Stimulated activated CD4-positive, alpha-beta T cell treated with anti-CD3 and anti-CD28 coated beads, Interleukin-12 subunit alpha, Interleukin-12 subunit beta, amount 100 ng/mL, for 24 hours (primary cell): ENCODE measurements around the gene NCOA3.

Experiments
- DNase-seq, 2 experiments: peaks; one replicate each; pipeline ENCODE4 v3.0.0-alpha.2; 2020; ENCODE audit warnings: low read depth in 2 of 2

The NCOA3 gene

GRCh38 chr20:47678536-47678935 is 176.8 kb downstream of the NCOA3 start:
- DNase-seq, result no peak

- no peak for DNase-seq
Measured at GRCh38 chr20:47679462-47679861, 177.8 kb downstream of the NCOA3 start.

- DNase-seq, result no peak
Measured at GRCh38 chr20:47680804-47681529, 179.3 kb downstream of the NCOA3 start.

GRCh38 chr20:47682028-47682783 is 180.5 kb downstream of the NCOA3 start:
- DNase-seq, result no peak

- DNase-seq, result no peak
Measured at GRCh38 chr20:47682916-47683315, 181.2 kb downstream of the NCOA3 start.

GRCh38 chr20:47684306-47685080 is 182.8 kb downstream of the NCOA3 start:
- DNase-seq, result no peak

- DNase-seq, result no peak
Measured at GRCh38 chr20:47686545-47686944, 184.9 kb downstream of the NCOA3 start.

GRCh38 chr20:47687095-47687987 is 185.7 kb downstream of the NCOA3 start:
- DNase-seq, result no peak

- DNase-seq, result no peak
Measured at GRCh38 chr20:47688385-47689381, 187.0 kb downstream of the NCOA3 start.

- no peak for DNase-seq
Measured at GRCh38 chr20:47689731-47690130, 188.0 kb downstream of the NCOA3 start.

GRCh38 chr20:47691625-47692024 is 189.9 kb downstream of the NCOA3 start:
- DNase-seq, result no peak

GRCh38 chr20:47694021-47694818 is 192.5 kb downstream of the NCOA3 start:
- DNase-seq, result no peak

- no peak for DNase-seq
Measured at GRCh38 chr20:47696856-47697255, 195.2 kb downstream of the NCOA3 start.

GRCh38 chr20:47698142-47698541 is 196.5 kb downstream of the NCOA3 start:
- no peak for DNase-seq

GRCh38 chr20:47699818-47700217 is 198.1 kb downstream of the NCOA3 start:
- DNase-seq, result no peak

GRCh38 chr20:47700327-47700726 is 198.6 kb downstream of the NCOA3 start:
- no peak for DNase-seq

GRCh38 chr20:47701612-47702011 is 199.9 kb downstream of the NCOA3 start:
- DNase-seq, result no peak

GRCh38 chr20:47703748-47704147 is 202.1 kb downstream of the NCOA3 start:
- no peak for DNase-seq

- DNase-seq, result no peak
Measured at GRCh38 chr20:47704746-47705496, 203.2 kb downstream of the NCOA3 start.
